ENCODE data around the gene AAMP. TPM values are rescaled to one million over a fixed set of nuclear protein-coding genes. Genes with fewer than 3 reads are reported as not detected.

The AAMP gene
- total RNA-seq (100 to 1,000 TPM in 6 of 9 donors, 10 to 100 TPM in 3; 84.9 to 314 (median 116) TPM), polyA plus RNA-seq (100 to 1,000 TPM in 1 of 3 donors, 10 to 100 TPM in 2; 54.8 to 129 (median 89.0) TPM)
- long read RNA-seq, donor 1, transcript AAMP-201 (11 exons, 1,886 nt): major isoform, 40 of 49 reads
- long read RNA-seq, donor 1, partial matches to known transcripts: 0 of 49 reads
- long read RNA-seq, donor 1, other reads (novel, unspliced or antisense): 0 of 49 reads
- long read RNA-seq, donor 2, transcript AAMP-204 (11 exons, 1,804 nt): minor isoform, 5 of 31 reads
- long read RNA-seq, donor 2, transcript AAMP-201 (11 exons, 1,886 nt): major isoform, 19 of 31 reads
- long read RNA-seq, donor 2, transcript AAMP-202 (10 exons, 1,761 nt): minor isoform, 6 of 31 reads
- long read RNA-seq, donor 2, partial matches to known transcripts: 0 of 31 reads
- long read RNA-seq, donor 2, other reads (novel, unspliced or antisense): 0 of 31 reads
- long read RNA-seq, donor 3, transcript AAMP-201 (11 exons, 1,886 nt): major isoform, 21 of 27 reads
- long read RNA-seq, donor 3, partial matches to known transcripts: 0 of 27 reads
- long read RNA-seq, donor 3, other reads (novel, unspliced or antisense): 0 of 27 reads
- long read RNA-seq, donor 4, transcript AAMP-201 (11 exons, 1,886 nt): major isoform, 68 of 85 reads
- long read RNA-seq, donor 4, transcript AAMP-204 (11 exons, 1,804 nt): minor isoform, 9 of 85 reads
- long read RNA-seq, donor 4, partial matches to known transcripts: 2 of 85 reads
- long read RNA-seq, donor 4, other reads (novel, unspliced or antisense): 5 of 85 reads
- long read RNA-seq, donor 5, transcript AAMP-201 (11 exons, 1,886 nt): major isoform, 250 of 338 reads
- long read RNA-seq, donor 5, transcript AAMP-204 (11 exons, 1,804 nt): minor isoform, 38 of 338 reads
- long read RNA-seq, donor 5, partial matches to known transcripts: 5 of 338 reads
- long read RNA-seq, donor 5, other reads (novel, unspliced or antisense): 39 of 338 reads
- long read RNA-seq, donor 6, transcript AAMP-201 (11 exons, 1,886 nt): major isoform, 72 of 108 reads
- long read RNA-seq, donor 6, transcript AAMP-204 (11 exons, 1,804 nt): minor isoform, 11 of 108 reads
- long read RNA-seq, donor 6, partial matches to known transcripts: 5 of 108 reads
- long read RNA-seq, donor 6, other reads (novel, unspliced or antisense): 17 of 108 reads
- long read RNA-seq, donor 7, transcript AAMP-201 (11 exons, 1,886 nt): major isoform, 7 of 13 reads
- long read RNA-seq, donor 7, partial matches to known transcripts: 0 of 13 reads
- long read RNA-seq, donor 7, other reads (novel, unspliced or antisense): 0 of 13 reads
- long read RNA-seq, donor 8, transcript AAMP-201 (11 exons, 1,886 nt): major isoform, 36 of 48 reads
- long read RNA-seq, donor 8, partial matches to known transcripts: 5 of 48 reads
- long read RNA-seq, donor 8, other reads (novel, unspliced or antisense): 0 of 48 reads
- long read RNA-seq, donor 9, transcript AAMP-201 (11 exons, 1,886 nt): major isoform, 26 of 32 reads
- long read RNA-seq, donor 9, partial matches to known transcripts: 0 of 32 reads
- long read RNA-seq, donor 9, other reads (novel, unspliced or antisense): 0 of 32 reads
- long read RNA-seq, donor 10, transcript AAMP-201 (11 exons, 1,886 nt): major isoform, 12 of 18 reads
- long read RNA-seq, donor 10, partial matches to known transcripts: 0 of 18 reads
- long read RNA-seq, donor 10, other reads (novel, unspliced or antisense): 0 of 18 reads

GRCh38 chr2:218269900-218270720 is at the start of gene AAMP, which contains the start of gene PNKD:
AAMP (minus strand) TSS chr2:218270137; CDS start chr2:218270086, 51 bp downstream.
PNKD (plus strand) TSS chr2:218270519; CDS start chr2:218270536, 17 bp downstream.
- peaks cover 0 to 46% of the 10 kb centered on the region in 2 donors for H3K36me3 ChIP-seq (replicated peaks in 1 of 2)

DNA sequence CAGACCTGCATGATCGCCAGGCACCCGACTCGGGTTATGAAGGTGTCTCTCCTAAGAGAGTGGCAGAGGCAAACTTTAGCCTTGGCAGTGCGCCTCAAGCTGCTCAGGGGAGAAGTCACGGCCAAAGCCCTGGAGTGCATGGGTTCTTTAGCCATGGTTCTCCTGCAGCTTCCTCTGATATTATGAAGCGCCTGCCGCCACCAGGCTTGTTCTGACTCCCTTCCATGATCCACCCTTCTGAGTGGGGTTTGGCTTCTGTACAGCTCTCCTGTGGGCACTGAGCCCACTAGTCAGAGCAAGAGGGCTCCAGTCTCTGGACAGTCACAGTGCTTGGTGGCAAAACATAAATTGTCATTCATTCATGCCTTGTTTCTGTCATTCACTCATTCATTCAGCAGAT is 48.3 kb upstream of the AAMP start:
- DNase-seq: no peak
- Histone ChIP-seq H3K36me3 (replicated peaks in 1 of 2) (no peaks in the 10 kb centered on the region), H3K9me3 (replicated peaks in 1 of 3) (no peaks in the 10 kb centered on the region), H3K27ac (no peak overlapping the region), H3K27me3 (no peaks in the 10 kb centered on the region), H3K4me1 (replicated peaks in 1 of 2) (peaks cover 0 to 13% of the 10 kb centered on the region in 2 donors), H3K4me3 (no peak overlapping the region)
- TF ChIP-seq POLR2A (IDR thresholded peaks at IDR 0.05): no peak
- TF ChIP-seq CTCF (IDR thresholded peaks at IDR 0.05): no peak
- WGBS, 4 donors: 87 to 100% (median 94%) methylated on average over 2 to 7 of the region's 7 CpGs
- intact Hi-C loops (cut with DNase I): no loop called here

More at GRCh38 chr2:218269900-218270720, at the start of gene AAMP, which contains the start of gene PNKD:
- TF ChIP-seq CTCF (IDR thresholded peaks at IDR 0.05) (peak in 2 of 6 experiments; percentile 5), POLR2A (IDR thresholded peaks at IDR 0.05) (peak; percentile 44 to 71)
- intact Hi-C loops (cut with DNase I): no loop called here
- Histone ChIP-seq H3K27ac (peak within 1 kb of the TSS in 4 of 5 donors; percentile 14 to 87 (median 52)), H3K27me3 (no peaks in the 10 kb centered on the region), H3K4me1 (replicated peaks in 1 of 2) (peaks cover 12 to 31% of the 10 kb centered on the region in 2 donors), H3K4me3 (peak within 1 kb of the TSS; percentile 37 to 95 (median 90)), H3K9me3 (replicated peaks in 1 of 3) (no peaks in the 10 kb centered on the region)
- 0 to 1% (median 0%) methylated on average over 13 to 64 of the region's 64 CpGs for WGBS, 4 donors
- peak; percentile 100 for DNase-seq

- Histone ChIP-seq H3K4me3 (no peak overlapping the region), H3K27me3 (no peaks in the 10 kb centered on the region), H3K4me1 (replicated peaks in 1 of 2) (peaks cover 0 to 13% of the 10 kb centered on the region in 2 donors), H3K27ac (no peak overlapping the region), H3K36me3 (replicated peaks in 1 of 2) (no peaks in the 10 kb centered on the region), H3K9me3 (replicated peaks in 1 of 3) (no peaks in the 10 kb centered on the region)
- intact Hi-C loops (cut with DNase I): no loop called here
- no peak for DNase-seq
- WGBS, 4 donors: 82 to 92% (median 87%) methylated on average over 4 of the region's 4 CpGs
- TF ChIP-seq POLR2A (IDR thresholded peaks at IDR 0.05) (no peak), CTCF (IDR thresholded peaks at IDR 0.05) (no peak)
Measured at GRCh38 chr2:218317835-218318234, 47.9 kb upstream of the AAMP start.

Data from adrenal gland (tissue), 19 donors.